SIG-M5 (cell line): ENCODE measurements around the gene DOCK1.

Source experiments
- DNase-seq: peaks from one replicate; lab custom pipeline; 2025; lab: John Stamatoyannopoulos, UW

Gene DOCK1

GRCh38 chr10:127221281-127221680, 316.1 kb downstream of the DOCK1 start:
- DNase-seq, result no peak

- DNase-seq, result no peak
These were observed 321.8 kb downstream of the DOCK1 start for GRCh38 chr10:127227027-127227426.

GRCh38 chr10:127227663-127228062, 322.4 kb downstream of the DOCK1 start:
- no peak for DNase-seq

- DNase-seq, result no peak
These were observed 323.1 kb downstream of the DOCK1 start for GRCh38 chr10:127228195-127228787.

- DNase-seq, result no peak
These were observed 329.1 kb downstream of the DOCK1 start for GRCh38 chr10:127234306-127234800.

GRCh38 chr10:127236266-127236665, 331.0 kb downstream of the DOCK1 start:
- no peak for DNase-seq

GRCh38 chr10:127242914-127243313, 337.7 kb downstream of the DOCK1 start:
- DNase-seq, result no peak

- no peak for DNase-seq
These were observed 338.5 kb downstream of the DOCK1 start for GRCh38 chr10:127243490-127244272.

GRCh38 chr10:127245456-127245855, 340.2 kb downstream of the DOCK1 start:
- no peak for DNase-seq

GRCh38 chr10:127250031-127250430, 344.8 kb downstream of the DOCK1 start:
- no peak for DNase-seq

- DNase-seq, result no peak
These were observed 347.6 kb downstream of the DOCK1 start for GRCh38 chr10:127252818-127253217.

- DNase-seq, result no peak
These were observed 349.0 kb downstream of the DOCK1 start for GRCh38 chr10:127254276-127254675.

- DNase-seq, result no peak
These were observed 352.2 kb downstream of the DOCK1 start for GRCh38 chr10:127257395-127257794.

GRCh38 chr10:127259347-127259746, 354.1 kb downstream of the DOCK1 start:
- DNase-seq, result no peak

- no peak for DNase-seq
These were observed 357.4 kb downstream of the DOCK1 start for GRCh38 chr10:127262606-127263005.

GRCh38 chr10:127265288-127265687, 360.1 kb downstream of the DOCK1 start:
- no peak for DNase-seq

GRCh38 chr10:127266431-127266830, 361.2 kb downstream of the DOCK1 start:
- DNase-seq, result no peak

- DNase-seq, result no peak
These were observed 362.2 kb downstream of the DOCK1 start for GRCh38 chr10:127267442-127267841.

- no peak for DNase-seq
These were observed 366.8 kb downstream of the DOCK1 start for GRCh38 chr10:127272076-127272475.

- DNase-seq, result no peak
These were observed 370.0 kb downstream of the DOCK1 start for GRCh38 chr10:127275272-127275671.

- DNase-seq, result no peak
These were observed 370.7 kb downstream of the DOCK1 start for GRCh38 chr10:127275793-127276450.

- DNase-seq, result no peak
These were observed 371.7 kb downstream of the DOCK1 start for GRCh38 chr10:127276794-127277462.
